Measurements from ENCODE around the gene NADSYN1.

DNA sequence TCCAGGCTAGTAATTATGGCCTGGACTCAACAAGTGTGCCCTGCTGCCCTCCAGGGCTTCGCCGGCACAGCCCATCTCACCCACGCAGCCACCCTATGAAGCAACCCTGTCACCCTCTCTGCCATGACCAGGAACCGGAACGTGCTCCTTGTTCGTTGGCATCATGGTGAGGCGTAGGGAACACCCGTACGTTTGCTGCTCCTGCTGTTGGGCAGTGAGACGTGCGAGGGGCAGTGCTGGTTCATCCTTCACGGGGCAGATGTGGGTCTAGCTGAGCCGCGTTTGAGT is 20.7 kb downstream of the NADSYN1 start:
- TF ChIP-seq, protein P1, sequence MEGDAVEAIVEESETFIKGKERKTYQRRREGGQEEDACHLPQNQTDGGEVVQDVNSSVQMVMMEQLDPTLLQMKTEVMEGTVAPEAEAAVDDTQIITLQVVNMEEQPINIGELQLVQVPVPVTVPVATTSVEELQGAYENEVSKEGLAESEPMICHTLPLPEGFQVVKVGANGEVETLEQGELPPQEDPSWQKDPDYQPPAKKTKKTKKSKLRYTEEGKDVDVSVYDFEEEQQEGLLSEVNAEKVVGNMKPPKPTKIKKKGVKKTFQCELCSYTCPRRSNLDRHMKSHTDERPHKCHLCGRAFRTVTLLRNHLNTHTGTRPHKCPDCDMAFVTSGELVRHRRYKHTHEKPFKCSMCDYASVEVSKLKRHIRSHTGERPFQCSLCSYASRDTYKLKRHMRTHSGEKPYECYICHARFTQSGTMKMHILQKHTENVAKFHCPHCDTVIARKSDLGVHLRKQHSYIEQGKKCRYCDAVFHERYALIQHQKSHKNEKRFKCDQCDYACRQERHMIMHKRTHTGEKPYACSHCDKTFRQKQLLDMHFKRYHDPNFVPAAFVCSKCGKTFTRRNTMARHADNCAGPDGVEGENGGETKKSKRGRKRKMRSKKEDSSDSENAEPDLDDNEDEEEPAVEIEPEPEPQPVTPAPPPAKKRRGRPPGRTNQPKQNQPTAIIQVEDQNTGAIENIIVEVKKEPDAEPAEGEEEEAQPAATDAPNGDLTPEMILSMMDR (conservative IDR thresholded peaks at IDR 0.05; ENCODE audit: low read length), result no peak
- TF ChIP-seq EZH2phosphoT487 (IDR thresholded peaks at IDR 0.05; ENCODE audit: borderline replicate concordance, low read depth, low read length), result no peak
